Left ventricle myocardium inferior (tissue), 1 donor: ENCODE measurements around the gene CCBE1. TPM values are rescaled to one million over a fixed set of nuclear protein-coding genes. Genes with fewer than 3 reads are reported as not detected.

ENCODE experiments used
- DNase-seq: peaks from one replicate; pipeline ENCODE4 v3.0.0-alpha.2; 2020
- H3K27ac ChIP-seq: fragments of 200-600 bp; replicated peaks from 2 replicates; pipeline ENCODE4 v1.8.0; 2021
- H3K27me3 ChIP-seq: fragments of 200-600 bp; 2 replicates; pipeline ENCODE4 v1.8.0; 2021; ENCODE audit warnings: low read depth
- H3K36me3 ChIP-seq: fragments of 200-600 bp; 2 replicates; pipeline ENCODE4 v1.8.0; 2021
- H3K4me1 ChIP-seq: fragments of 200-600 bp; 2 replicates; pipeline ENCODE4 v1.8.0; 2021
- H3K4me3 ChIP-seq: fragments of 200-600 bp; 2 replicates; pipeline ENCODE4 v1.8.0; 2021; ENCODE audit warnings: mild to moderate bottlenecking, moderate library complexity
- H3K9me3 ChIP-seq: fragments of 200-600 bp; replicated peaks from 2 replicates; pipeline ENCODE4 v1.8.0; 2021
- intact Hi-C: fragments of 100-400 bp; cut with micrococcal nuclease; formaldehyde crosslinking; loops from one replicate; pipeline ENCODE4 v1.11.0; 2022
- total RNA-seq: library from RNA; stranded (reverse); fragmentation: NEBNext Ultra II Directional; extraction: Animal tissue kit (Norgen Biotek cat#: 25700); gene quantifications from one replicate; pipeline ENCODE4 v1.2.1, GENCODE V29; 2021
- TF ChIP-seq, protein P1 (sequence below): fragments of 200-600 bp; IDR thresholded peaks from 2 replicates; pipeline ENCODE4 v1.8.0; 2021; ENCODE audit warnings: antibody characterized with exemption, mild to moderate bottlenecking, borderline replicate concordance
- donor health status: DM: no; HTN: yes; CAD: no; lungs with severe emphysema.

The CCBE1 gene
- total RNA-seq, 1 donor from 2014 or later: 3.2 TPM

DNA sequence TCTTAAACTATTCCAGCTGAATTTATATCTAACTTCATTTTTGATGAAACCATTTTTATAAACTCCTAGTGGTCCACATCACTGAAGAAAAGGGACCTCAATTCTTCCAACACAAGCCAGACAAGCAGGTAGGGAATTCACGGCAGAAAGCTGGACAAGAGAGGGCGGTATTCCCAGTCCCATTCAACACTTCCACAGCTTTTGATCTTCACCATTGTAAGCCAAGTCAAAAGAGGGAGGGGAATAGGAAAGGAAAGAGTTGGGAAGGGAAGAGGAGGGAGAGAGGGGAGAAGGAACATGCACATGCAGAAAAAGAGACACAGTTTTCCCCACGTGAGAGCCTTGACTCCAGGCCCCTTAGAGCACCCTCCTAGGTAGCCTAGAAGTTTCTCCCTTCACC, 77.4 kb downstream of the CCBE1 start:
- H3K36me3 ChIP-seq: no peaks in the 10 kb centered on the region
- TF ChIP-seq, protein P1, sequence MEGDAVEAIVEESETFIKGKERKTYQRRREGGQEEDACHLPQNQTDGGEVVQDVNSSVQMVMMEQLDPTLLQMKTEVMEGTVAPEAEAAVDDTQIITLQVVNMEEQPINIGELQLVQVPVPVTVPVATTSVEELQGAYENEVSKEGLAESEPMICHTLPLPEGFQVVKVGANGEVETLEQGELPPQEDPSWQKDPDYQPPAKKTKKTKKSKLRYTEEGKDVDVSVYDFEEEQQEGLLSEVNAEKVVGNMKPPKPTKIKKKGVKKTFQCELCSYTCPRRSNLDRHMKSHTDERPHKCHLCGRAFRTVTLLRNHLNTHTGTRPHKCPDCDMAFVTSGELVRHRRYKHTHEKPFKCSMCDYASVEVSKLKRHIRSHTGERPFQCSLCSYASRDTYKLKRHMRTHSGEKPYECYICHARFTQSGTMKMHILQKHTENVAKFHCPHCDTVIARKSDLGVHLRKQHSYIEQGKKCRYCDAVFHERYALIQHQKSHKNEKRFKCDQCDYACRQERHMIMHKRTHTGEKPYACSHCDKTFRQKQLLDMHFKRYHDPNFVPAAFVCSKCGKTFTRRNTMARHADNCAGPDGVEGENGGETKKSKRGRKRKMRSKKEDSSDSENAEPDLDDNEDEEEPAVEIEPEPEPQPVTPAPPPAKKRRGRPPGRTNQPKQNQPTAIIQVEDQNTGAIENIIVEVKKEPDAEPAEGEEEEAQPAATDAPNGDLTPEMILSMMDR: no peak
- intact Hi-C loops: no loop called here

DNA sequence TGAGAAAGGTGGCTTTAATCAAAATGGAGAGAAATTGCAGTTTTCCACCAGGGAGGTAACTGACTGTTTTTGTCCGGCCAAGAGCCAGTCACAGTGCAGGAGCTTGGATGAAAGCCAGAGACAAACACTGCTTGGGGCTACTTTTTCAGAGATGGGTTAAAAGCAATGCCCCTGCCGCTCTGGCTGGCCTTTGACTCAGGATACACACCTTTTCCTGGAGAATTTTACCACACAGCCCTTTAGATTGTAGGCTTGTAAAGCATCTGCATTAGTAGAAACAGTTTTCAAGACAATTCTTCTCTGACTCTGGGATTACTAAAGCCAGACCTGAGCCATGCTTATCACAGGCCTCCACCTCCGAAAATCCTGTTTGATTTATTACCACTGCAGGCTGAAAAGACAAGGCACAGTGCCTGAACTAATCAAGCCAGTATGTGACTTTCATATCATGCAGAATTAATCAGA, 79.7 kb downstream of the CCBE1 start:
- no peak for DNase-seq
- H3K9me3 ChIP-seq: no peaks in the 10 kb centered on the region
- H3K27me3 ChIP-seq: peaks cover 11% of the 10 kb centered on the region
- H3K27ac ChIP-seq: no peak overlapping the region
- H3K4me3 ChIP-seq: no peak overlapping the region
- TF ChIP-seq, protein P1: no peak
- H3K36me3 ChIP-seq: no peaks in the 10 kb centered on the region
- no peaks in the 10 kb centered on the region for H3K4me1 ChIP-seq
- intact Hi-C loops: no loop called here

More for the DNA sequence above, 77.4 kb downstream of the CCBE1 start:
- DNase-seq: no peak
- H3K4me3 ChIP-seq: no peak overlapping the region
- peaks cover 11% of the 10 kb centered on the region for H3K27me3 ChIP-seq
- H3K4me1 ChIP-seq: no peaks in the 10 kb centered on the region
- H3K9me3 ChIP-seq: no peaks in the 10 kb centered on the region
- no peak overlapping the region for H3K27ac ChIP-seq

DNA sequence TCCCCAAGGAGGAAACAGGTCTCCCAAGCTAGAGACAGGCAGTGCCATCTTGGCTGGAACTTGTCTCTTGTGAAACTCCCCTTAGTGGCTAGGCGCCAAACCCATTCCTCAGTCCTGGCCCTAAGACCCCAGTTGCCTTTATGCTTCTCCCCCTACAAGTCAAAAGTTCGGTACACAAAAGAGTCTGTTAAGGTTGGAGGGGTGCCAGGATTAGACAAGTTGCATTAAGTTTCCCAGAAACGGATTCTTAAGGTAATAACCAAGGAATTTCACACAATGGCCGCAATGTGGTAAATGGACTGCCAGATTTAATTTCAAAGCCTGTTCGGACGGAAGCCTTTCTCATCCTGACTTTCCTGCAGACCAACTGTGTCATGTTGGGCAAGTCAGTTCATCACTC, 80.7 kb downstream of the CCBE1 start:
- Histone ChIP-seq H3K9me3 (no peaks in the 10 kb centered on the region), H3K27me3 (peaks cover 11% of the 10 kb centered on the region), H3K27ac (no peak overlapping the region), H3K36me3 (no peaks in the 10 kb centered on the region), H3K4me3 (no peak overlapping the region), H3K4me1 (no peaks in the 10 kb centered on the region)
- TF ChIP-seq, protein P1: no peak
- intact Hi-C loops: no loop called here
- no peak for DNase-seq

DNA sequence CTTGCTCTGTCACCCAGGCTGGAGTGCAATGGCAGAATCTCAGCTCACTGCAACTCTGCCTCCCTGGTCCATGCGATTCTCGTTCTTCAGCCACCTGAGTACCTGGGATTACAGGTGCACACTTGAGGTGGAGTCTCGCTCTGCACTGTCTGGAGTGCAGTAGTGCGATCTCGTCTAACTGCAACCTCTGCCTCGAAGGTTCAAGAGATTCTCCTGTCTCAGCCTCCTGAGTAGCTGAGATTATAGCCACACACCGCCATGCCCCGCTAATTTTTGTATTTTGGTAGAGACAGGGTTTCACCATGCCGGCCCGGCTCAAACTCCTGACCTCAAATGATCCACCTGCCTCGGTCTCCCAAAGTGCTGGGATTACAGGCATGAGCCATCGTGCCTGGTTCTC, 83.3 kb downstream of the CCBE1 start:
- no peaks in the 10 kb centered on the region for H3K36me3 ChIP-seq
- TF ChIP-seq, protein P1: no peak
- H3K4me1 ChIP-seq: no peaks in the 10 kb centered on the region
- no peak overlapping the region for H3K4me3 ChIP-seq
- peaks cover 11% of the 10 kb centered on the region for H3K27me3 ChIP-seq
- no peaks in the 10 kb centered on the region for H3K9me3 ChIP-seq
- intact Hi-C loops: no loop called here
- H3K27ac ChIP-seq: no peak overlapping the region
- no peak for DNase-seq

DNA sequence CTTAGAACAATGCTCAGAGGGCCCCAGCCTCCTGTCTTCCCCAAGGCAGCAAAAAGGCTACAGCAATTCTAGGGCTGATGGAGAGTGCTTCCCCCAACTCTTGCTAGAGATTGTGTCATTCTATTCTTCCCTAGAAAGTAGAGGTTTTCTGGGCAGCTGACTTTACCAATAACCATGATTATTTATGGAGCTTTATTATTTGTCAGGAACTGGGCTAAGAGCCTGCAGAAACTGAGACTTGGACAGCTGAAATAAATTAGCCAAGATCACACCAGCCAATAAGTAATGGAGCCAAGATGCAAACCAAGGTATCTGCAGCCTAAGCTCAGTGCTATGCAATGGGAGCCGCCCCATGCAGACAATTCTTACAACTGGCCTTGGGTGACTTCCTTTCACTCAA, 84.8 kb downstream of the CCBE1 start:
- Histone ChIP-seq H3K9me3 (no peaks in the 10 kb centered on the region), H3K27me3 (peaks cover 4% of the 10 kb centered on the region), H3K36me3 (no peaks in the 10 kb centered on the region), H3K4me1 (peaks cover 4% of the 10 kb centered on the region), H3K27ac (no peak overlapping the region), H3K4me3 (no peak overlapping the region)
- intact Hi-C loops: no loop called here
- TF ChIP-seq, protein P1: no peak
- DNase-seq: no peak

DNA sequence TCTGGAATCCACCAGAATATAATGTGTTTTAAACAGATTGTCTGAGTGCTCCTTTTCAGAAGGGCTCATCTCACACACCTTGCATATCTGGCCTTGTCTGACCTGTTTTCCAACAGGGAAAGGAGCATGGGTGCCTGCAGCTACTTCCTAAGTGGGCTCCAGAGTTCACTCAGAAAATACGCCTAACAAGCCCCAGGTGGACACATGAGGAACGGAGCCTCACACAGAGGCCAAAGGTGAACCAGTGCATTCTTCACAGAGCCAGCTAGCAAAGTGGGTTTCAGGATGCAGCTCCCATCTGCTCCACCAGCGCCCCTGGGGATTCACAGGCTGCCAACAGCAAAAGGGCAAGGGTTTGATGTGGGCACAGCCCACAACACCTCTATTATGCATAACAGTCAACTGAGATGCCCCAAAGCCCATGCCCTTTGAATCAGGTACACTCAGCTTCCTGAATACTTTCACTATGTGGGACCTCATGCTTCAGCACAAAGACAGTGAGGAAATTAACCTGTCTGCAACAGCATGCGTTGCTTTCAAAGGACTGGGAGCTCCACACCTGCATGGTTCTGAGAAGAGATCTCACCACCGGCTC, 86.6 kb downstream of the CCBE1 start:
- Histone ChIP-seq H3K27me3 (no peaks in the 10 kb centered on the region), H3K27ac (no peak overlapping the region), H3K9me3 (no peaks in the 10 kb centered on the region), H3K4me1 (peaks cover 21% of the 10 kb centered on the region), H3K4me3 (no peak overlapping the region), H3K36me3 (no peaks in the 10 kb centered on the region)
- TF ChIP-seq, protein P1: no peak
- no peak for DNase-seq
- intact Hi-C loops: no loop called here
